Measurements from ENCODE around the gene EPHB2. TPM values are rescaled to one million over a fixed set of nuclear protein-coding genes. Genes with fewer than 3 reads are reported as not detected.

Gene EPHB2
- total and polyA plus RNA-seq, 2 donors (not counting 3 experiments of a cell fraction or from before 2014, with no cell fraction given): 50.8 to 69.1 TPM

DNA sequence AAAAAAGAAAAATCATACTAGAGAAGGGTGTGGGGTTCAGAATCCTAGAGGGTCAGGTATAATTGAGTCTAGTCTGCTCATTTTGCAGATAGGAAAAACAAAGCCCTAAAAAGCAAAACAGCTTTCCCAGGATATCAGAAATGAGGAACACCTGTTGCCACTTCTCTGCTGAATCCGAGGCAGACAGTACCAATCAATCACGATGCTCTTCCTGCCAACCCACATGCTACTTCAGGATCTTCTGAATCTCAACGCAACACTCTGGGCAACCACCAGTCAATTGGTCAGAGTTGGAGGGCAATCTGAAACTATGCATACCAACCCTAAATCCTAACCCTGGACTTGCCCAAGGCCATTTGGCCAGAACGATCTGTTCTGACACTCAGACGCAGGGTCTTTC is 128.3 kb downstream of the EPHB2 start:
- Histone ChIP-seq H3K4me2 (ENCODE audit: insufficient read depth, low read length) (no peak overlapping the region), H3K9ac (replicated peaks; ENCODE audit: extremely low read depth, insufficient read depth, low read length) (no peak overlapping the region), H3K27me3 (ENCODE audit: control insufficient read depth in 2 of 2, insufficient read depth in 2 of 2, low read length in 2 of 2) (no peaks in the 10 kb centered on the region), H3K27ac (ENCODE audit: insufficient read depth, low read depth, low read length) (no peak overlapping the region), H3K36me3 (ENCODE audit: control insufficient read depth in 2 of 2, extremely low read depth in 1 of 2, insufficient read depth in 2 of 2, low read length in 2 of 2) (no peaks in the 10 kb centered on the region), H3K79me2 (ENCODE audit: control insufficient read depth, insufficient read depth, low read length) (no peaks in the 10 kb centered on the region), H3K9me3 (replicated peaks; ENCODE audit: control insufficient read depth, insufficient read depth, low read length) (no peaks in the 10 kb centered on the region), H3K9me1 (replicated peaks; ENCODE audit: control insufficient read depth, extremely low read depth, insufficient read depth, low read length) (no peaks in the 10 kb centered on the region), H3K4me1 (ENCODE audit: control insufficient read depth, extremely low read depth, insufficient read depth, low read length) (no peaks in the 10 kb centered on the region), H4K20me1 (replicated peaks; ENCODE audit: control insufficient read depth, extremely low read depth, insufficient read depth, low read length) (no peaks in the 10 kb centered on the region), H3K4me3 (replicated peaks in 1 of 3; ENCODE audit: insufficient read depth in 1 of 3, low read depth in 1 of 3, low read length in 3 of 3) (no peak overlapping the region), H2AFZ (ENCODE audit: low read depth, low read length) (no peak overlapping the region)
- intact Hi-C loops (cut with micrococcal nuclease) (no loop called here), dilution Hi-C loops (cut with MboI; ENCODE audit: extremely low pct_ligation_motif_present, low sequenced_read_pairs) (no loop called here)
- ChIA-PET POLR2A (no interaction called here), CTCF (interaction anchor here (1.5 to 2.0 kb wide), 2 partner anchors 12 to 23 kb away, joined by 6 to 7 read pairs; no protein-coding TSS in a partner anchor)
- DNase-seq (ENCODE audit: low read depth, low spot score) (no peak), FAIRE-seq (no peak)
- TF ChIP-seq FOS (IDR thresholded peaks at IDR 0.05; ENCODE audit: borderline replicate concordance, insufficient read depth, low read length) (no peak), POLR2AphosphoS5 (IDR thresholded peaks at IDR 0.05; ENCODE audit: insufficient read depth, low read depth, low read length) (no peak), POLR2A (IDR thresholded peaks at IDR 0.05; ENCODE audit: low read depth, low read length) (no peak), GATA2 (IDR thresholded peaks at IDR 0.05; ENCODE audit: insufficient read depth, insufficient read length, low read depth, low read length) (no peak), JUN (IDR thresholded peaks at IDR 0.05; ENCODE audit: borderline replicate concordance, insufficient read depth, insufficient read length, low read depth) (no peak), MYC (IDR thresholded peaks at IDR 0.05; ENCODE audit: low read depth, low read length) (no peak), EZH2 (IDR thresholded peaks at IDR 0.05; ENCODE audit: borderline replicate concordance, low read depth, low read length, severe bottlenecking) (no peak)
- TF ChIP-seq, protein P1, sequence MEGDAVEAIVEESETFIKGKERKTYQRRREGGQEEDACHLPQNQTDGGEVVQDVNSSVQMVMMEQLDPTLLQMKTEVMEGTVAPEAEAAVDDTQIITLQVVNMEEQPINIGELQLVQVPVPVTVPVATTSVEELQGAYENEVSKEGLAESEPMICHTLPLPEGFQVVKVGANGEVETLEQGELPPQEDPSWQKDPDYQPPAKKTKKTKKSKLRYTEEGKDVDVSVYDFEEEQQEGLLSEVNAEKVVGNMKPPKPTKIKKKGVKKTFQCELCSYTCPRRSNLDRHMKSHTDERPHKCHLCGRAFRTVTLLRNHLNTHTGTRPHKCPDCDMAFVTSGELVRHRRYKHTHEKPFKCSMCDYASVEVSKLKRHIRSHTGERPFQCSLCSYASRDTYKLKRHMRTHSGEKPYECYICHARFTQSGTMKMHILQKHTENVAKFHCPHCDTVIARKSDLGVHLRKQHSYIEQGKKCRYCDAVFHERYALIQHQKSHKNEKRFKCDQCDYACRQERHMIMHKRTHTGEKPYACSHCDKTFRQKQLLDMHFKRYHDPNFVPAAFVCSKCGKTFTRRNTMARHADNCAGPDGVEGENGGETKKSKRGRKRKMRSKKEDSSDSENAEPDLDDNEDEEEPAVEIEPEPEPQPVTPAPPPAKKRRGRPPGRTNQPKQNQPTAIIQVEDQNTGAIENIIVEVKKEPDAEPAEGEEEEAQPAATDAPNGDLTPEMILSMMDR (IDR thresholded peaks at IDR 0.05; ENCODE audit: extremely low read depth in 1 of 2, insufficient read depth in 1 of 2, low read depth in 1 of 2, low read length in 2 of 2): no peak
- TF ChIP-seq, protein P2, sequence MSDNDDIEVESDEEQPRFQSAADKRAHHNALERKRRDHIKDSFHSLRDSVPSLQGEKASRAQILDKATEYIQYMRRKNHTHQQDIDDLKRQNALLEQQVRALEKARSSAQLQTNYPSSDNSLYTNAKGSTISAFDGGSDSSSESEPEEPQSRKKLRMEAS (IDR thresholded peaks at IDR 0.05; ENCODE audit: insufficient read depth, insufficient read length): no peak
- no TSS peak for BruUV-seq (replicated peaks)
